GM23338 (cell line): ENCODE measurements around the gene CDC42BPB.

Experiments used
- CTCF ChIP-seq, 2 experiments: fragments of 200-600 bp in 1 of 2; sonication (generic) in 1 of 2; conservative IDR thresholded peaks; 2 replicates each; pipeline versions ENCODE4 v1.5.1 to v1.6.1; 2016 to 2017; ENCODE audit warnings: antibody characterized with exemption in 2 of 2, low read depth in 2 of 2, mild to moderate bottlenecking in 2 of 2, moderate library complexity in 1 of 2
- JUNB ChIP-seq: IDR thresholded peaks from one replicate; pipeline ENCODE4 v1.6.1; 2016; ENCODE audit warnings: antibody characterized with exemption; ENCODE audit not compliant: unreplicated experiment
- POLR2AphosphoS5 ChIP-seq: IDR thresholded peaks from 2 replicates; pipeline ENCODE4 v1.6.1; 2016; ENCODE audit warnings: antibody characterized with exemption, low read depth
- REST ChIP-seq: IDR thresholded peaks from one replicate; pipeline ENCODE4 v1.6.1; 2018; ENCODE audit warnings: antibody characterized with exemption; ENCODE audit not compliant: unreplicated experiment

GRCh38 chr14:103020271-103021170, 36.8 kb downstream of the CDC42BPB start:
- TF ChIP-seq CTCF (conservative IDR thresholded peaks at IDR 0.05; ENCODE audit: low read depth in 2 of 2) (no peak), JUNB (no peak), REST (no peak), POLR2AphosphoS5 (no peak)
